EH (cell line): ENCODE measurements around the gene ZNF239.
"Not testable (repeated sequence)": the region's sequence is repeated elsewhere in the genome, so short reads cannot be mapped to it uniquely, and the experiment has no call there.

Source experiments
- DNase-seq: peaks from one replicate; pipeline ENCODE4 v3.0.0-alpha.2; 2015; ENCODE audit warnings: low read depth

Gene ZNF239

DNA sequence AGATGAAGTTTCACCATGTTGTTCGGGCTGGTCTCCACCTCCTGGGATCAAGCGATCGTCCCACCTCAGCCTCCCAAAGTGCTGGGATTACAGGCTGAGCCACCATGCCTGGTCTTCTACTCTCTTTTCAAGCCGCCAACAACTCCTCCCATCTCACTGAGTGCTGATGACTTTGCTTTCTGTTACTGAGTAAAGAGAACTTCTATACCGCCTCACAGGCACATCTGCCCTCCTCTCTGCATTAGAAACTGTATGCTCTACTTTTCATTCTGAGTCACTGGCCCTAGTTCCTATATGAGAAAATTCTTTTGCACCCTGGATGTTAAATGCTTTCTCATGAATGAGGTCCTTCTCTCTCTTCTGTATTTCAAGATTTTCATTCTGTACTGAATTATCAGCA, 2.2 kb upstream of the ZNF239 start:
- DNase-seq, result no peak

DNA sequence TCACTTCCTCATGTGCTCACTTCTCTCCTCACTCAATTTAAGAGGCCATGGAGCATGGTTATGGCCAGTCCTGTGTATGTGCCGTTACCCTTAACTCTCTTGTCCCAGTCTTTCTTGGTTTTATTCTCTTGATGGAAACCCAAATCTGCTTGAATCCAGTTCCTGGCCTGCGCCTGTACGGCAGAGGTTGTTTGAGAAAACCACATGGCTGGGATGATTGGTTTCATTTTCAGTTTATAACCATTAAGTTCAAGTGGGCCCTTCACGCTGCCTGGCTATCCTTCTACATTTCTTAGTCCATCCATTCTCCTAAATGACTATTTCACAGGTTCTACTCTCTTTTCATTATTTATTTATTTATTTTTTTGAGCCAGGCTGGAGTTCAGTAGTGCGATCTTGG, 1.6 kb upstream of the ZNF239 start:
- DNase-seq, result no peak

DNA sequence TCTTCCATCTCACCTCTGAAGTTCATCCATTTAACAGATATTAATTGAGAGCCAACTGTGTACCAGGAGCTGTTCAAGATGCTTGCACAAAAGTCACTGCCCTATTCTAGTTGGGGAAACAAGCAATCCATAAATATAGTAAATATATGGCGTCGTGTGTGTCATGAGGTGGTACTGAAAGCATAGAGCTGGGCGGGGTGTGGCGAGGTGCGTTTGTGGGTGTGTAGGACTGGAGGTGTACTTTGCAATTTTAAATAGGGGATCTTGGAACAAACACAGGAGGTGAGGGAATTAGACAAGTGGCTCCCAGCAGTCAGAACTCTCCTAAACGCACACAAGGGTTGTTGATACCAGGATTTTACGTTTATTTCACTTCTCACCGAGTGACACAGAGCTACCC, 490 bp upstream of the ZNF239 start:
- DNase-seq, result no peak

DNA sequence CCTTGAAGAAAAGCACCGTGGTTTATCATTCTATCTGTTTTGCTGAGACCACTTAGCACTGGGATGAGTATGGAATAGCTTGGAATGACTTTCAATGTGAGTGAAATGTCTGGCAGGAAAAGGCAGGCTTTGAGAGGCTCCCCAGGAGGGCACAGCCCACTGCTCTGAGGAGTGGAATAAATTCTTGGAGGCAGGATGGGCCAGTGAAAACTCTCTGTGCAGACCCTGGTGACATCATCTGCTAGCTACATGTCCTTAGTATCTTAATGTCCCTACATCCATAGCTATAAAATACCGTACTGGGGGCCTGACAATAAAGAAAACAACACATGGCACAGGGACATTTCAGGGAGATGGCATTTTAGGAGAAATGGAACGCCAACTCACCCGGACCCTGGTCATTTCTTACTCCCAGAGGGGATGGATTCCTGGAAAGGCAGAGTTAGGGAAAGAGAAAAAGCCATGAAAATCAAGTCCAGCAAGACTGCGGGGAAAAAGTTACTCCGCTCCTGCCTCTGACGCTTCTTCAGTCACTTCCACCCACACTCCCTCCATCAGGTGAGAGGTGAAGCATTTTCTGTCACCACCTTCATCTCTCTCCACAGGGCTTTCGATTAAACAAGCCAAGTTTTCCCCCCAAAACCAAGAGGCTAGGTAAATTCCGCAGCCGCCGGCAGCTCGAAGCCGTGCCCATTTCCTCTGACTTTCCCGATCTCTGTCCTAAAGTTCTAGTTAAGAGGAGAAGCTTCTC, 991 bp downstream of the ZNF239 start:
- DNase-seq, result peak; percentile 21

DNA sequence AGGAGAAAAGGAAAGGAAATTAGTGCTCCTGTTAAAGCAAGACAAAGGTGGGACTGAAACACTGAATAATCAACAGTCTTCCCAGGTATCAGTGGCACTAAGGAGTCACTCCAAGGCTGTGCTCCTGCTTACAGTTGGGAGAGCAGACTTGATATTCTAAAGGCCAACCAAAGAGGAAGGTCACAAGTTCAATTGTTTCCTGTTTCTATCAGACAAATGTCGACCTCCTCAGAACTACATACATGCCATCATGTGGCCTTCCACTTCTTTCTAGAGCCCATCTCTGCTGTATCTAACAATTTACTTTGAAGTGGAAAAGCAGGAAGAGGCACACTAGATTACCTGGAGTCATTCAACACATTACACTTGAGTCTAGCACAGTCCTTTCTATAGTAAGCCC, 3.4 kb downstream of the ZNF239 start:
- DNase-seq, result no peak

DNA sequence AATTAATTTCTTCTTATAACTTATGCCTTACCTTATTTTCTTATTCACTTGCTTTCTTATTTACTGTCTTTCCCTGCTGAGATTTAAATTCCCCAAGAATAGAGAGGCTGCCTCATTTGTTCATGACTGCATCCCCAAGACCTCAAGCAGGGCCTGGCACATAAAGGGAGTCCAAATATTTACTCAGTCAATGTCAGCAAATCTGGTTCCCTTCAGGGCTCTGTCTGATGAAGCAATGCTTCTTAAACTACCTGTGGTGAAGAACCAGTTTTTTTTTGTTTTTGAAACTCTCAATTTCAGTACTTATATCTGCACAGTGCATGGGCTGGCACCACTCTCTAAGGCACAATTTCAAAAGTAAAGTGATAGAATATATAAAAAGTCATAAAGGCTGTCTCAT, 4.7 kb downstream of the ZNF239 start:
- DNase-seq, result no peak

DNA sequence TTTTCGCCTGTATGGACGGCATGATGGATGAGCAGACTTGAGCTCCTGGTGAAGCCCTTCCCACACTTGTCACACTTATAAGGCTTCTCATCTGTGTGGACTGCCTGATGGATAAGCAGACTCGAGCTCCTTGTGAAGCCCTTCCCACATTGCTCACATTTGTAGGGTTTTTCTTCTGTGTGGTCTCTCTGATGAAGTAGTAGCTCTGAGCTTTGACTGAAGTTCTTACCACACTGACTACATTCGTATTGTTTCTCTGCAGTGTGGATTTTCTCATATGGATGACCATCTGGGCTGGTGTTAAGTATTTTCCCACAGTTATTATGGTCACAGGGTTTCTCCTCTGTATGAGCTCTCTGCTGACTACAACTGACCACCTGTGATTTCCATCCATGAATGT, 17.2 kb downstream of the ZNF239 start:
- no peak for DNase-seq

DNA sequence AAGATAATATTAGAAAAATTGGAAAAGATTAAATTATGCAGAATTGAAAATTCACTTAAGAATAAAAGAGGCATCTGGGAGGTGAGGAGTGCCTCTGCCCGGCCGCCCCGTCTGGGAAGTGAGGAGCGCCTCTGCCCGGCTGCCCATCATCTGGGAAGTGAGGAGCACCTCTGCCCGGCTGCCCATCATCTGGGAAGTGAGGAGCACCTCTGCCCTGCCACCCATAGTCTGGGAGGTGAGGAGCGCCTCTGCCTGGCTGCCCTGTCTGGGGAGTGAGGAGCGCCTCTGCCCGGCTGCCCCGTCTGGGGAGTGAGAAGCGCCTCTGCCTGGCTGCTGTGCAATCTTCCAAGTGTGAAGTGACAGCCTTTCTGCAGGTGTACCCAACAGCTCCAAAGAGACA, 30.7 kb downstream of the ZNF239 start:
- DNase-seq, result not testable (repeated sequence)

DNA sequence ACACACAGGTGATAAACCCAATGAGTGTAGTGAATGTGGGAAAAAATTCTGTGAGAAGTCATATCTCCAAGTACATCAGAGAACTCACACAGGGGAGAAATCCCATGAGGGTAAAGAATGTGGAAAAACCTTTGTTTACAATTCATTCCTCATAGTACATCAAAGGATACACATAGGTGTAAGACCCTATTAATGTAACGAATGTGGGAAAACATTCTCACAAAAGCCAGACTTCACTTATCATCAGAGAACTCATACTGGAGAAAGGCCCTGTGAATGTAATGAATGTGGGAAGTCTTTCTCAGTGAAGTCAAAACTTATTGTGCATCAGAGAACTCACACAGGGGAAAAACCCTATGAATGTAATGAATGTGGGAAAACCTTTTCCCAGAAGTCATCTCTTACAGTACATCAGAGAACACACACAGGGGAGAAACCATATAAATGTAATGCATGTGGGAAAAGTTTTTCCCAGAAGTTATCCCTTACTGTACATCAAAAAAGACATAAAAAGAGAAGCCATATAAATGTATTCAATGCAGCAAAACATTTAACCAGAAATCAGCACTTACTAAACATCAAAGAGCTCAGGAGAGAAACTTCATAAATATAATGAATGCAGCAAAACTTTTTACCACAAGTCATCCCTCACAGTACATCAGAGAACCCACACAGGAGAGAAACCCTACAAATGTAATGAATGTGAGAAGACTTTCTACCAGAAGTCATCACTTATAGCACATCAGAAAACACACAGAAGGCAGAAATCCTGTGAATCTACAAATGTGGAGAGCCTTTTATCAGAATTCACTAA, 49.8 kb downstream of the ZNF239 start:
- DNase-seq, result no peak
